GM20000 (cell line): Measurements from ENCODE around the gene SHMT2.

Experiments
- DNase-seq: peaks from one replicate; pipeline ENCODE4 v3.0.0; 2012; ENCODE audit warnings: low spot score
- CTCF ChIP-seq: IDR thresholded peaks from 2 replicates; pipeline ENCODE4 v1.5.1; 2012; ENCODE audit warnings: mild to moderate bottlenecking, control low read depth; ENCODE audit errors: extremely low read depth, missing control alignments

SHMT2 gene

GRCh38 chr12:57185403-57185802 lies 44.1 kb upstream of the SHMT2 start:
- TF ChIP-seq CTCF, result no peak
- DNase-seq, result no peak

DNA sequence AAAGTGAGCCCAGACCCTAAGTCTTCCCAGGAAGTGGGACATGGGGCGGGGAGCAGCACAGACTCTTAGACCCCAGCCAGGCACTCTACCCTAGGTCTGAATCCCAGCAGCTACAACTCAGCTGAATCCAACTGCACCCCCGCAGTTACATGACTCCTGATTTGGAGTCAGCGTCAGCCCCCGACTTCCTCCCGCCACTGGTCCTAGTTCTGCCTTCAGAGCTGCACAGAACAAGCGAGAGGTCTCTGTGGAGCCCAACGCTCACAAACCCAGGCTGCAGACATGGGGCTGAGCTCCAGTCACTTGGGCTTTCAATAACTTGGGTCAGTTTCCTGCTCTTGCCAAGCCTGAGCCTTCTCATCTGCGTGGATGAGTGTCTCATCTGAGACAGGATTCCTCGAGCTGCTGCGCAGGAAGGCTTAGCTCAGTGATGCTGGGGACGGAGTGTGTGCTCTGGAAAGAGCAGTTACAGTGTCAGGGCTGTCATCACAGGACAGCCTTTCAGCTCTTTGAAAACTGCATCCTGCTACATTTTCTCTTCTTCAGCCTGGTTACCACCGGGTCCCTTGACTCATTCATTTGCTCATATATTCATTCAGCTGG lies 43.5 kb upstream of the SHMT2 start:
- no peak for DNase-seq
- no peak for TF ChIP-seq CTCF

GRCh38 chr12:57187222-57188089 lies 42.1 kb upstream of the SHMT2 start:
- no peak for TF ChIP-seq CTCF
- no peak for DNase-seq

DNA sequence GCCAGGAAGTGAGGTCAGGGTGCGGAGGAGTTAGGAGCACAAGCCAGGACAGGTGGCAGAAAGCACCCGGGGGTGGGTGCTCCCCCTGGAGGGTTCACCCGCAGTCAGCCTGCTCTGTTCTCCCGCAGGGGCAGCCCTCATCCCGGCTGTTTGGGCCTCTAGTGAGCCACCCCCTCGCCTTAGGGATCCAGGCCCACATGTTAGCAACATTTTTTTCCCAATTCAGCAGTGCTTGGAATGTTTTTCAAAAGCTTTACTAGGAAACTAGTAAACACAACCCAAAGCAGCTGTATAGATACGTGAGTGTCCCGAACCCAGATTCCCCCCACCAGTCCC lies 41.5 kb upstream of the SHMT2 start:
- DNase-seq, result no peak
- no peak for TF ChIP-seq CTCF

GRCh38 chr12:57190037-57190436 lies 39.5 kb upstream of the SHMT2 start:
- no peak for TF ChIP-seq CTCF
- DNase-seq, result no peak

DNA sequence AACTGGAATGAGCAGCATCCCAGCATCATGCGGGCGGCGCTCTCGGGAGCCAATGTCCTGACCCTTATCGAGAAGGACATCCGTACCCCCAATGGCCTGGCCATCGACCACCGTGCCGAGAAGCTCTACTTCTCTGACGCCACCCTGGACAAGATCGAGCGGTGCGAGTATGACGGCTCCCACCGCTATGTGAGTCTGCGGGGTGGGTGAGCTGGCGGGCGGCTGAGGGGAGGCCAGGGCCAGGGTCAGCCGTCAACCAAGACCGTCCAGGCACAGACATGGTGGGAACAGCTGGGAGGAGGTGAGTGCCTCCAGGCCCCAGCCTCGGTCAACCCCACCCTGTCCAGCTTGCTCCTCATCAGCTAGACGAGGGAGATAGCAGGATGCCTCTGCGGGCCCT lies 38.7 kb upstream of the SHMT2 start:
- TF ChIP-seq CTCF, result no peak
- no peak for DNase-seq

- DNase-seq, result no peak
- no peak for TF ChIP-seq CTCF
Observed at GRCh38 chr12:57191410-57191809, 38.1 kb upstream of the SHMT2 start.
